ENCODE data around the gene MAP4K4. TPM values are rescaled to one million over a fixed set of nuclear protein-coding genes. Genes with fewer than 3 reads are reported as not detected.

MAP4K4 gene
- total RNA-seq, 1 donor from 2014 or later: 175 TPM

GRCh38 chr2:101817481-101817880, 120.0 kb downstream of the MAP4K4 start:
- no peaks in the 10 kb centered on the region for H3K9me3 Mint-ChIP-seq
- no peaks in the 10 kb centered on the region for H3K36me3 Mint-ChIP-seq
- no peak overlapping the region for H3K4me3 Mint-ChIP-seq
- no peak for TF ChIP-seq CTCF (IDR thresholded peaks at IDR 0.05; ENCODE audit: unreplicated experiment)
- no peak for DNase-seq (ENCODE audit: low spot score in 2 of 2, unreplicated experiment in 2 of 2)
- peak overlapping the region; percentile 19 for H3K27ac Mint-ChIP-seq
- H3K27me3 Mint-ChIP-seq (ENCODE audit: low read depth): no peaks in the 10 kb centered on the region
- H3K4me1 Mint-ChIP-seq: peaks cover 63% of the 10 kb centered on the region

GRCh38 chr2:101818531-101819451, 121.3 kb downstream of the MAP4K4 start:
- Mint-ChIP-seq H3K9me3 (no peaks in the 10 kb centered on the region), H3K4me3 (no peak overlapping the region), H3K4me1 (peaks cover 74% of the 10 kb centered on the region), H3K27me3 (ENCODE audit: low read depth) (no peaks in the 10 kb centered on the region), H3K36me3 (no peaks in the 10 kb centered on the region), H3K27ac (peak overlapping the region; percentile 83)
- TF ChIP-seq CTCF (IDR thresholded peaks at IDR 0.05; ENCODE audit: unreplicated experiment): no peak
- DNase-seq (ENCODE audit: low spot score in 2 of 2, unreplicated experiment in 2 of 2): no peak

GRCh38 chr2:101820519-101820918, 123.0 kb downstream of the MAP4K4 start:
- DNase-seq (ENCODE audit: low spot score in 2 of 2, unreplicated experiment in 2 of 2): no peak
- peaks cover 69% of the 10 kb centered on the region for H3K4me1 Mint-ChIP-seq

GRCh38 chr2:101821059-101821805, 123.7 kb downstream of the MAP4K4 start:
- TF ChIP-seq CTCF (IDR thresholded peaks at IDR 0.05; ENCODE audit: unreplicated experiment): no peak
- Mint-ChIP-seq H3K9me3 (no peaks in the 10 kb centered on the region), H3K27me3 (ENCODE audit: low read depth) (no peaks in the 10 kb centered on the region), H3K4me3 (no peak overlapping the region), H3K4me1 (peaks cover 67% of the 10 kb centered on the region), H3K27ac (peak overlapping the region; percentile 54), H3K36me3 (peaks cover 1% of the 10 kb centered on the region)
- no peak for DNase-seq (ENCODE audit: low spot score in 2 of 2, unreplicated experiment in 2 of 2)

More at GRCh38 chr2:101820519-101820918, 123.0 kb downstream of the MAP4K4 start:
- TF ChIP-seq CTCF (IDR thresholded peaks at IDR 0.05; ENCODE audit: unreplicated experiment): no peak
- no peaks in the 10 kb centered on the region for H3K27me3 Mint-ChIP-seq (ENCODE audit: low read depth)
- H3K4me3 Mint-ChIP-seq: no peak overlapping the region
- peak overlapping the region; percentile 57 for H3K27ac Mint-ChIP-seq
- H3K36me3 Mint-ChIP-seq: no peaks in the 10 kb centered on the region
- no peaks in the 10 kb centered on the region for H3K9me3 Mint-ChIP-seq

- Mint-ChIP-seq H3K4me1 (peaks cover 67% of the 10 kb centered on the region), H3K9me3 (no peaks in the 10 kb centered on the region), H3K27ac (no peak overlapping the region), H3K4me3 (no peak overlapping the region), H3K27me3 (ENCODE audit: low read depth) (no peaks in the 10 kb centered on the region), H3K36me3 (peaks cover 1% of the 10 kb centered on the region)
- TF ChIP-seq CTCF (IDR thresholded peaks at IDR 0.05; ENCODE audit: unreplicated experiment): no peak
- DNase-seq (ENCODE audit: low spot score in 2 of 2, unreplicated experiment in 2 of 2): no peak
These were observed 124.4 kb downstream of the MAP4K4 start for GRCh38 chr2:101821828-101822458.

All from mesothelial cell of epicardium (in vitro differentiated cells).